HepG2 (cell line): ENCODE data around the gene CXXC5. TPM values are rescaled to one million over a fixed set of nuclear protein-coding genes. Genes with fewer than 3 reads are reported as not detected.
A peak's percentile ranks its signal among the peaks of the same experiment; 100 is the strongest.

Source experiments
- ATAC-seq: fragments of 200-7000 bp; cut with Tn5 transposase; 3 replicates; pipeline ENCODE4 v1.9.1; 2020; ENCODE audit warnings: mild to moderate bottlenecking, moderate library complexity
- BruUV-seq: library from RNA; stranded (reverse); fragments of 400-500 nt; replicated peaks from 2 replicates; lab custom pipeline; 2021; lab: Mats Ljungman, UMichigan
- CTCF ChIA-PET: fragments of 300-600 bp; formaldehyde crosslinking; extraction: SDS; loops from one replicate; lab custom pipeline; 2021; ENCODE audit warnings: low total read pairs, inconsistent platforms, low intra/inter-chr PET ratio; lab: Yijun Ruan, JAX
- POLR2A ChIA-PET: fragments of 350-600 bp; sonication (Branson Sonifier 250); formaldehyde crosslinking; loops from one replicate; lab custom pipeline; 2020; ENCODE audit warnings: antibody characterized with exemption, inconsistent platforms; lab: Yijun Ruan, JAX
- DNase-seq: peaks from one replicate; pipeline ENCODE4 v3.0.0-alpha.2; 2015; ENCODE audit warnings: low spot score
- FAIRE-seq: peaks from 3 replicates; lab custom pipeline; 2011; peaks lifted over from hg19 to GRCh38; lab: Jason Lieb, UNC
- H2AFZ ChIP-seq: one replicate; pipeline ENCODE4 v1.6.1; 2011; ENCODE audit warnings: low read length, inconsistent platforms
- H3K27ac ChIP-seq: fragments of 300-600 bp; 3 replicates; pipeline ENCODE4 v1.8.0; 2011; ENCODE audit warnings: mixed run types, mild to moderate bottlenecking, mixed read lengths, low read length, inconsistent platforms; ENCODE audit not compliant: insufficient read depth; ENCODE audit errors: extremely low read length
- H3K27me3 ChIP-seq, 2 experiments: fragments of 200-600 bp in 1 of 2; 2 replicates in 1 of 2; 3 replicates in 1 of 2; pipeline versions ENCODE4 v1.6.0 to v1.8.0; 2011; ENCODE audit warnings: low read length in 2 of 2, mild to moderate bottlenecking in 2 of 2, moderate library complexity in 2 of 2, inconsistent platforms in 1 of 2; ENCODE audit not compliant: insufficient read depth in 2 of 2, control insufficient read depth in 1 of 2
- H3K36me3 ChIP-seq, 2 experiments: fragments of 200-600 bp in 1 of 2; replicated peaks in 1 of 2; 2 replicates in 1 of 2; 3 replicates in 1 of 2; pipeline versions ENCODE4 v1.5.1 to v1.8.0; 2011; ENCODE audit warnings: low read length in 2 of 2, inconsistent platforms in 1 of 2; ENCODE audit not compliant: insufficient read depth in 2 of 2, control insufficient read depth in 1 of 2
- H3K4me1 ChIP-seq: 2 replicates; pipeline ENCODE4 v1.5.1; 2012; ENCODE audit warnings: low read length, inconsistent platforms; ENCODE audit not compliant: insufficient read depth
- H3K4me2 ChIP-seq: 2 replicates; pipeline ENCODE4 v1.6.0; 2011; ENCODE audit warnings: low read depth, low read length, inconsistent platforms
- H3K4me3 ChIP-seq, 3 experiments: fragments of 200-600 bp in 1 of 3; sonication (generic), shearing (Covaris generic) in 1 of 3; replicated peaks in 1 of 3; 2 replicates each; pipeline ENCODE4 v1.5.1; 2011 to 2016; ENCODE audit warnings: low read length in 3 of 3, inconsistent platforms in 2 of 3, low read depth in 2 of 3, mild to moderate bottlenecking in 2 of 3, control low read depth in 1 of 3, mixed read lengths in 1 of 3; ENCODE audit not compliant: insufficient read depth in 1 of 3
- H3K79me2 ChIP-seq: one replicate; pipeline ENCODE4 v1.6.1; 2011; ENCODE audit warnings: low read length, inconsistent platforms; ENCODE audit not compliant: insufficient read depth
- H3K9ac ChIP-seq: 2 replicates; pipeline ENCODE4 v1.6.0; 2011; ENCODE audit warnings: mild to moderate bottlenecking, low read depth, low read length, inconsistent platforms; ENCODE audit not compliant: insufficient read depth
- H3K9me3 ChIP-seq: 2 replicates; pipeline ENCODE4 v1.5.1; 2012; ENCODE audit warnings: mild to moderate bottlenecking, low read length
- H4K20me1 ChIP-seq: 2 replicates; pipeline ENCODE4 v1.6.0; 2011; ENCODE audit warnings: inconsistent platforms, mild to moderate bottlenecking, low read length, moderate library complexity; ENCODE audit not compliant: insufficient read depth
- ATF1 ChIP-seq: IDR thresholded peaks from 2 replicates; pipeline ENCODE4 v1.6.1; 2016; ENCODE audit warnings: mild to moderate bottlenecking, control low read depth
- FOSL1 ChIP-seq: sonication (generic); formaldehyde crosslinking; IDR thresholded peaks from 2 replicates; pipeline ENCODE4 v1.9.0; 2021; ENCODE audit warnings: missing genetic modification reagents, borderline replicate concordance
- FOXO4 ChIP-seq: sonication (generic); formaldehyde crosslinking; conservative IDR thresholded peaks from 2 replicates; pipeline ENCODE4 v1.8.1; 2023; ENCODE audit warnings: missing genetic modification reagents
- GFI1 ChIP-seq: sonication (generic); formaldehyde crosslinking; IDR thresholded peaks from 2 replicates; pipeline ENCODE4 v1.5.0; 2020; ENCODE audit warnings: missing genetic modification reagents, mild to moderate bottlenecking, borderline replicate concordance
- GTF2F1 ChIP-seq: fragments of 150-350 bp; IDR thresholded peaks from 2 replicates; pipeline ENCODE4 v1.6.1; 2014; ENCODE audit warnings: low read length
- HES4 ChIP-seq: sonication (generic); formaldehyde crosslinking; IDR thresholded peaks from 2 replicates; pipeline ENCODE4 v1.9.0; 2021; ENCODE audit warnings: mild to moderate bottlenecking, missing genetic modification reagents, borderline replicate concordance
- IKZF4 ChIP-seq: sonication (generic); formaldehyde crosslinking; IDR thresholded peaks from 2 replicates; pipeline ENCODE4 v1.5.1; 2020; ENCODE audit warnings: borderline replicate concordance, mild to moderate bottlenecking, low read depth, missing genetic modification reagents; ENCODE audit errors: not compliant biosample characterization
- IKZF5 ChIP-seq: IDR thresholded peaks from 2 replicates; pipeline ENCODE4 v1.6.1; 2018; ENCODE audit warnings: missing genetic modification reagents, mild to moderate bottlenecking, missing compliant biosample characterization
- KAT8 ChIP-seq: IDR thresholded peaks from 2 replicates; pipeline ENCODE4 v1.6.1; 2016; ENCODE audit warnings: missing genetic modification reagents, missing compliant biosample characterization
- KDM1A ChIP-seq: IDR thresholded peaks from 2 replicates; pipeline ENCODE4 v1.6.1; 2016; ENCODE audit warnings: missing compliant biosample characterization
- KLF6 ChIP-seq: IDR thresholded peaks from 2 replicates; pipeline ENCODE4 v1.8.0; 2016; ENCODE audit warnings: missing biosample characterization, missing genetic modification reagents
- PPARG ChIP-seq: conservative IDR thresholded peaks from 2 replicates; pipeline ENCODE4 v1.6.1; 2016; ENCODE audit warnings: missing biosample characterization, missing genetic modification reagents
- ZBTB25 ChIP-seq: IDR thresholded peaks from 2 replicates; pipeline ENCODE4 v1.6.1; 2018; ENCODE audit warnings: missing genetic modification reagents
- ZNF737 ChIP-seq: sonication (generic); formaldehyde crosslinking; IDR thresholded peaks from 2 replicates; pipeline ENCODE4 v1.5.0; 2020; ENCODE audit warnings: missing genetic modification reagents, mild to moderate bottlenecking, borderline replicate concordance
- ZNF768 ChIP-seq: sonication (generic); formaldehyde crosslinking; IDR thresholded peaks from 2 replicates; pipeline ENCODE4 v1.4.0; 2020; ENCODE audit warnings: missing genetic modification reagents
- WGBS: methylation state at CpG from one replicate; pipeline ENCODE4 v1.1.6; 2017; ENCODE audit warnings: low lambda C conversion rate; 5-methylcytosine and 5-hydroxymethylcytosine counted together
- in situ Hi-C: cut with HindIII; loops from 2 replicates; pipeline ENCODE4 v1.10.0; 2017; ENCODE audit warnings: low pct_unique_long_range_greater_than_20kb; ENCODE audit not compliant: extremely low pct_ligation_motif_present
- intact Hi-C: fragments of 100-400 bp; cut with micrococcal nuclease; formaldehyde crosslinking; loops from one replicate; pipeline ENCODE4 v1.10.0; 2022; ENCODE audit not compliant: unreplicated experiment
- polyA plus RNA-seq, 8 experiments: library from polyadenylated mRNA; depleted of rRNA in 3 of 8; stranded (reverse) in 7 of 8; unstranded in 1 of 8; fragments of >200 nt; fragmentation: Illumina TruSeq in 4 of 8; extraction: Trizol in 4 of 8; gene quantifications; 2 replicates each; pipeline versions ENCODE4 v1.2.1 to v1.2.3, GENCODE V29; 2011 to 2016; ENCODE audit warnings: low read depth in 4 of 8, missing spikeins in 1 of 8, mixed read lengths in 1 of 8; ENCODE audit not compliant: insufficient read depth in 1 of 8
- total RNA-seq, 5 experiments: library from RNA; depleted of rRNA; stranded (reverse); fragments of >200 nt; fragmentation: Illumina TruSeq; extraction: Trizol; gene quantifications; 2 replicates each; pipeline ENCODE4 v1.2.3, GENCODE V29; 2016; ENCODE audit warnings: low read depth in 1 of 5
- TF ChIP-seq, protein P1 (sequence below): sonication (generic); formaldehyde crosslinking; IDR thresholded peaks from 2 replicates; pipeline ENCODE4 v1.5.1; 2020; ENCODE audit warnings: missing genetic modification reagents, mild to moderate bottlenecking, borderline replicate concordance
- TF ChIP-seq, protein P2 (sequence below): sonication (generic); formaldehyde crosslinking; IDR thresholded peaks from 2 replicates; pipeline ENCODE4 v1.8.0; 2022; ENCODE audit warnings: mild to moderate bottlenecking, missing genetic modification reagents, moderate library complexity

Gene CXXC5
- total and polyA plus RNA-seq, 2 of the 13 experiments (the other 11 are each of a cell fraction or from before 2014, with no cell fraction given), result 32.3 to 33.0 TPM

- intact Hi-C loops (loop anchor here (1.0 to 5.0 kb wide), 2 partner anchors 38 to 72 kb away; no protein-coding TSS in a partner anchor), in situ Hi-C loops (loop anchor here (5.0 kb wide), 1 partner anchor 72 kb away; no protein-coding TSS in a partner anchor)
- ChIA-PET CTCF (no interaction called here), POLR2A (interaction anchor here (0.8 to 6.1 kb wide), 10 partner anchors 12 to 71 kb away, joined by 3 to 62 read pairs (median 7); partner anchors contain the start of gene CXXC5)
- Histone ChIP-seq H3K36me3 (no peaks in the 10 kb centered on the region), H3K27me3 (no peaks in the 10 kb centered on the region), H2AFZ (peak overlapping the region; percentile 23), H3K27ac (peak overlapping the region; percentile 51), H3K9ac (peak overlapping the region; percentile 45), H3K4me2 (peak overlapping the region; percentile 87), H3K9me3 (no peaks in the 10 kb centered on the region), H3K79me2 (no peaks in the 10 kb centered on the region), H3K4me1 (peaks cover 62% of the 10 kb centered on the region), H3K4me3 (peak overlapping the region; percentile 12 to 72 (median 57)), H4K20me1 (no peaks in the 10 kb centered on the region)
- BruUV-seq, result no TSS peak
- ATAC-seq (peak; percentile 65), FAIRE-seq (peak; percentile 61), DNase-seq (peak; percentile 75)
- 0% methylated on average over 2 of the region's 44 CpGs for WGBS
- TF ChIP-seq FOSL1 (CRISPR knock-in tag), result no peak
- TF ChIP-seq, protein P1, sequence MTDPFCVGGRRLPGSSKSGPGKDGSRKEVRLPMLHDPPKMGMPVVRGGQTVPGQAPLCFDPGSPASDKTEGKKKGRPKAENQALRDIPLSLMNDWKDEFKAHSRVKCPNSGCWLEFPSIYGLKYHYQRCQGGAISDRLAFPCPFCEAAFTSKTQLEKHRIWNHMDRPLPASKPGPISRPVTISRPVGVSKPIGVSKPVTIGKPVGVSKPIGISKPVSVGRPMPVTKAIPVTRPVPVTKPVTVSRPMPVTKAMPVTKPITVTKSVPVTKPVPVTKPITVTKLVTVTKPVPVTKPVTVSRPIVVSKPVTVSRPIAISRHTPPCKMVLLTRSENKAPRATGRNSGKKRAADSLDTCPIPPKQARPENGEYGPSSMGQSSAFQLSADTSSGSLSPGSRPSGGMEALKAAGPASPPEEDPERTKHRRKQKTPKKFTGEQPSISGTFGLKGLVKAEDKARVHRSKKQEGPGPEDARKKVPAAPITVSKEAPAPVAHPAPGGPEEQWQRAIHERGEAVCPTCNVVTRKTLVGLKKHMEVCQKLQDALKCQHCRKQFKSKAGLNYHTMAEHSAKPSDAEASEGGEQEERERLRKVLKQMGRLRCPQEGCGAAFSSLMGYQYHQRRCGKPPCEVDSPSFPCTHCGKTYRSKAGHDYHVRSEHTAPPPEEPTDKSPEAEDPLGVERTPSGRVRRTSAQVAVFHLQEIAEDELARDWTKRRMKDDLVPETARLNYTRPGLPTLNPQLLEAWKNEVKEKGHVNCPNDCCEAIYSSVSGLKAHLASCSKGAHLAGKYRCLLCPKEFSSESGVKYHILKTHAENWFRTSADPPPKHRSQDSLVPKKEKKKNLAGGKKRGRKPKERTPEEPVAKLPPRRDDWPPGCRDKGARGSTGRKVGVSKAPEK (CRISPR knock-in tag), result no peak
- no peak for TF ChIP-seq ATF1 (CRISPR knock-in tag)
- TF ChIP-seq KDM1A (CRISPR knock-in tag), result no peak
- TF ChIP-seq KLF6, result no peak
- no peak for TF ChIP-seq ZBTB25 (CRISPR knock-in tag)
- TF ChIP-seq FOXO4 (CRISPR knock-in tag), result 0 out of 2 replicates have a peak, but pooled peaks have one; percentile 13
- peak; percentile 39; the same call in 1 of the 2 replicates for TF ChIP-seq PPARG (CRISPR knock-in tag)
- peak; percentile 39; the same call in 1 of the 2 replicates for TF ChIP-seq KAT8 (CRISPR knock-in tag)
- TF ChIP-seq, protein P2, sequence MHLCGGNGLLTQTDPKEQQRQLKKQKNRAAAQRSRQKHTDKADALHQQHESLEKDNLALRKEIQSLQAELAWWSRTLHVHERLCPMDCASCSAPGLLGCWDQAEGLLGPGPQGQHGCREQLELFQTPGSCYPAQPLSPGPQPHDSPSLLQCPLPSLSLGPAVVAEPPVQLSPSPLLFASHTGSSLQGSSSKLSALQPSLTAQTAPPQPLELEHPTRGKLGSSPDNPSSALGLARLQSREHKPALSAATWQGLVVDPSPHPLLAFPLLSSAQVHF (CRISPR knock-in tag), result no peak
- TF ChIP-seq GTF2F1, result no peak
- TF ChIP-seq GFI1 (CRISPR knock-in tag), result peak; percentile 59; the same call in 1 of the 2 replicates
- TF ChIP-seq HES4, result no peak
- no peak for TF ChIP-seq IKZF4 (CRISPR knock-in tag)
- TF ChIP-seq ZNF737 (CRISPR knock-in tag), result no peak
- TF ChIP-seq ZNF768 (CRISPR knock-in tag), result peak; percentile 94
- peak; percentile 65 for TF ChIP-seq IKZF5 (CRISPR knock-in tag)
Observed at GRCh38 chr5:139708877-139709581, 60.9 kb downstream of the CXXC5 start.
